Right lung (tissue), 5 donors: ENCODE measurements around the gene MKX. TPM values are rescaled to one million over a fixed set of nuclear protein-coding genes. Genes with fewer than 3 reads are reported as not detected.

Source experiments
- polyA plus RNA-seq, 5 donors: library from polyadenylated mRNA; unstranded; fragments of 120-200 nt; gene quantifications; one replicate each; pipeline versions ENCODE4 v1.2.1 to v1.2.3, GENCODE V29; 2013; ENCODE audit warnings: inconsistent platforms in 1 of 5, low replicate concordance in 1 of 5; ENCODE audit not compliant: insufficient read length in 5 of 5, insufficient read depth in 1 of 5

MKX gene
- polyA plus RNA-seq, 5 donors: 0.85 to 1.6 (median 0.91) TPM

Other genes with a start within 250 kb of the MKX start
- 100 to 1,000 TPM in 3 of 5 donors, 10 to 100 TPM in 2; 82.7 to 118 (median 112) TPM for gene RAB18, start 241.5 kb downstream of the MKX start, polyA plus RNA-seq